ENCODE data around the gene ADIG. TPM values are rescaled to one million over a fixed set of nuclear protein-coding genes. Genes with fewer than 3 reads are reported as not detected.

ADIG gene
- total RNA-seq, 1 experiment from 2014 or later = not detected

DNA sequence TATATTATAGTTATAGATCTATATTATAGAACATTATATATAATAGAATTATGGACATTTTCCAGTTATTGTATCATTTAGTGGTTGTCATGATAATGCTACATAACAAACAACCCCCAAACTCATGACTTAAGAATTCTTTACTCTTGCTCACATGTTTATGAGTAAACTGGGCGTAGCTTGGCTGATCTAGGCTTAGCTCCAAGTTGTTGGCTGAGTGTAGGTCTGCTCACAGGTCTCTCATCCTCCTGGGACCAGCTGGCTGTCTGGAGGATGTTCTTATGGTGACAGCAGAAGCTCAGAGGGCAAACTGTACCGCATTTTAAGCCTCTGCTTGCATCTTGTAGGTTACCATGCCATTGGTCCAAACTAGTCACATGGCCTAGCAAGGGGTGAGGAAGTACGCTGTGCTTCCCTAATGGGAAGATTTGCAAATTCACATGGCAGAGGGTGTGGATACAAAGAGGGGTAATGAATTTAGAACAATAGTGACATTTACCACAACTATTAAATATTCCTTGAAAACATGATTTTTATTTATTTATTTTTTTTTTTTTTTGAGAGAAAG is 54.8 kb downstream of the ADIG start:
- H3K9me3 ChIP-seq = peaks cover 8% of the 10 kb centered on the region; the same call in 1 of the 2 replicates
- no peak overlapping the region for H3K4me3 ChIP-seq
- DNase-seq = peak; percentile 67
- H3K27me3 ChIP-seq = peaks cover 9% of the 10 kb centered on the region
- no peaks in the 10 kb centered on the region for H3K36me3 ChIP-seq

Other genes starting within 250 kb of the ADIG start
- gene LBP, start 234.7 kb upstream of the ADIG start, total RNA-seq (2014; rRNA removed; shearing (Covaris generic); ENCODE audit: low replicate concordance) = not detected in 2 replicates
- gene SNHG17, start 145.9 kb upstream of the ADIG start, total RNA-seq (2014; rRNA removed; shearing (Covaris generic); ENCODE audit: low replicate concordance) = 9.5 and 38.6 TPM in 2 replicates
- 6.2 and 13.2 TPM in 2 replicates for gene RALGAPB, start 108.4 kb upstream of the ADIG start, total RNA-seq (2014; rRNA removed; shearing (Covaris generic); ENCODE audit: low replicate concordance)
- gene ARHGAP40, start 20.6 kb downstream of the ADIG start, total RNA-seq (2014; rRNA removed; shearing (Covaris generic); ENCODE audit: low replicate concordance) = not detected in 2 replicates
- not detected in 2 replicates for gene SLC32A1, start 143.3 kb downstream of the ADIG start, total RNA-seq (2014; rRNA removed; shearing (Covaris generic); ENCODE audit: low replicate concordance)
- gene ACTR5, start 167.3 kb downstream of the ADIG start, total RNA-seq (2014; rRNA removed; shearing (Covaris generic); ENCODE audit: low replicate concordance) = 9.8 and 16.4 TPM in 2 replicates
- gene PPP1R16B, start 224.5 kb downstream of the ADIG start, total RNA-seq (2014; rRNA removed; shearing (Covaris generic); ENCODE audit: low replicate concordance) = not detected in 2 replicates